ENCODE data around the gene MYH14. TPM values are rescaled to one million over a fixed set of nuclear protein-coding genes. Genes with fewer than 3 reads are reported as not detected.

Gene MYH14
- total and polyA plus RNA-seq, 2 of the 4 experiments (the other 2 are of a cell fraction): not detected

GRCh38 chr19:50255115-50255514 is 51.7 kb downstream of the MYH14 start:
- Histone ChIP-seq H2AFZ (replicated peaks; ENCODE audit: low read length, poor library complexity) (no peak overlapping the region), H4K91ac (ENCODE audit: insufficient read depth, low read depth, low read length) (no peak overlapping the region), H3K27ac (ENCODE audit: insufficient read depth, low read length) (no peak overlapping the region), H2AK9ac (replicated peaks; ENCODE audit: low read depth, low read length, poor library complexity) (no peak overlapping the region), H3K36me3 (ENCODE audit: control insufficient read depth, insufficient read depth, low read length) (no peaks in the 10 kb centered on the region), H2BK5ac (ENCODE audit: low read depth, low read length, poor library complexity, severe bottlenecking) (no peak overlapping the region), H3K4me1 (ENCODE audit: control insufficient read depth, insufficient read depth, low read length) (no peaks in the 10 kb centered on the region), H3K14ac (replicated peaks; ENCODE audit: low read depth, low read length) (no peak overlapping the region), H2BK20ac (ENCODE audit: low read depth, low read length) (no peak overlapping the region), H3K27me3 (ENCODE audit: control insufficient read depth, insufficient read depth, low read length) (no peaks in the 10 kb centered on the region), H2AK5ac (ENCODE audit: low read depth, low read length) (no peak overlapping the region), H3K4me3 (ENCODE audit: insufficient read depth, low read depth, low read length) (no peak overlapping the region), H3K9me3 (ENCODE audit: control insufficient read depth, insufficient read depth, low read length) (peaks cover 35% of the 10 kb centered on the region), H3K18ac (ENCODE audit: low read depth, low read length) (no peak overlapping the region), H4K8ac (ENCODE audit: low read depth in 2 of 2, low read length in 2 of 2) (no peak overlapping the region), H3K23ac (ENCODE audit: low read depth, low read length) (no peak overlapping the region), H2BK15ac (ENCODE audit: low read depth, low read length) (no peak overlapping the region), H3K9me1 (ENCODE audit: insufficient read depth, low read length) (no peaks in the 10 kb centered on the region), H4K20me1 (ENCODE audit: insufficient read depth, low read length) (no peaks in the 10 kb centered on the region), H4K5ac (ENCODE audit: low read depth, low read length) (no peak overlapping the region), H3K56ac (ENCODE audit: extremely low read depth, insufficient read depth, low read length) (no peak overlapping the region), H3K9ac (ENCODE audit: low read depth, low read length) (no peak overlapping the region), H3K79me1 (ENCODE audit: low read depth in 1 of 2, low read length in 2 of 2) (no peaks in the 10 kb centered on the region), H3K4me2 (ENCODE audit: low read depth, low read length) (no peak overlapping the region), H3K4ac (ENCODE audit: low read depth, low read length) (no peak overlapping the region), H2BK120ac (ENCODE audit: low read depth, low read length) (no peak overlapping the region)
- ChIA-PET CTCF (no interaction called here), POLR2A (ENCODE audit: unreplicated experiment) (no interaction called here)
- intact Hi-C loops (cut with micrococcal nuclease) (no loop called here), in situ Hi-C loops (cut with MboI; ENCODE audit: low sequenced_read_pairs) (no loop called here), dilution Hi-C loops (cut with HindIII; ENCODE audit: low sequenced_read_pairs, unreplicated experiment) (no loop called here)
- no peak for ATAC-seq (ENCODE audit: low read depth)
- 83% methylated on average over 1 of the region's 5 CpGs; no CpG with 5 or more reads in 1 of the 2 experiments for WGBS, 2 experiments (ENCODE audit: extremely low coverage in 2 of 2, insufficient read length in 1 of 2)
- TF ChIP-seq FOS (IDR thresholded peaks at IDR 0.05; ENCODE audit: low read depth, low read length) (no peak), CEBPB (IDR thresholded peaks at IDR 0.05; ENCODE audit: low read depth, low read length) (no peak), RAD21 (IDR thresholded peaks at IDR 0.05; ENCODE audit: low read length) (no peak), MAFK (IDR thresholded peaks at IDR 0.05; ENCODE audit: low read depth, low read length) (no peak), CHD1 (IDR thresholded peaks at IDR 0.05; ENCODE audit: low read depth, low read length) (no peak), CTCF (conservative IDR thresholded peaks at IDR 0.05; ENCODE audit: low read depth, low read length) (no peak), ELK1 (IDR thresholded peaks at IDR 0.05; ENCODE audit: borderline replicate concordance, low read depth, low read length) (no peak), RCOR1 (IDR thresholded peaks at IDR 0.05; ENCODE audit: insufficient replicate concordance, low read length) (no peak), POLR2A (IDR thresholded peaks at IDR 0.05; ENCODE audit: low read depth, low read length) (no peak)
- DNase-seq: no peak
- BruUV-seq (replicated peaks): no TSS peak

Data from IMR-90 (cell line).